ENCODE measurements around the gene MCM7. TPM values are rescaled to one million over a fixed set of nuclear protein-coding genes. Genes with fewer than 3 reads are reported as not detected.
A peak's percentile ranks its signal among the peaks of the same experiment; 100 is the strongest.

The MCM7 gene
- total RNA-seq, 1 donor from 2014 or later: 58.2 TPM

DNA sequence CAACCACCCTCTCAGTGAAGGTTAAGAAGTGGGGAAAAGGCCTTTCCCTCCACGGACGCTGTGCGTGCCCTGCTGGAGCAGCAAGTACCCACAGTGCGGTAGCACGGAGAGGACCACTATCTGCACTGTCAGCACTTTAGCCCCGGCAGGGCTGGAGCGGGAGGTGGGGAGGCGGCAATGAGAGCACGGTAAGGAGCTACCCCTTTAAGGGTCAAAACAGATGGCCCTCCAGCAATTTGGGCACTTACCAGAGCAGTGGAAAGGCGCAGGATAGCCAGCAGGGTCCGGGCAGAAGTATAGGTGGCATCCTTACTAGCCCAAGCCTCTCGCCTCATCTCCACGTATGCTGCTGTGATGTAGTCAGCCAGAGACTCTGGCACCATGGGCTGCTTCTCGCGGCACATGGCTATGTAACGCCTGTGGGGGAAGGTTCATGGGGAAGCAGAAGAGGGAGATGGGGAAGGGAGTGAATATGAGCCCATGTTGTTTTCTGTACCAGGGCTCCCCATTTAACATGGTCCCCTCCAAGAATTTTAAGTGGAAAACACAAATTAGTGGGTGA, 7.2 kb downstream of the MCM7 start:
- DNase-seq (ENCODE audit: low spot score): no peak

DNA sequence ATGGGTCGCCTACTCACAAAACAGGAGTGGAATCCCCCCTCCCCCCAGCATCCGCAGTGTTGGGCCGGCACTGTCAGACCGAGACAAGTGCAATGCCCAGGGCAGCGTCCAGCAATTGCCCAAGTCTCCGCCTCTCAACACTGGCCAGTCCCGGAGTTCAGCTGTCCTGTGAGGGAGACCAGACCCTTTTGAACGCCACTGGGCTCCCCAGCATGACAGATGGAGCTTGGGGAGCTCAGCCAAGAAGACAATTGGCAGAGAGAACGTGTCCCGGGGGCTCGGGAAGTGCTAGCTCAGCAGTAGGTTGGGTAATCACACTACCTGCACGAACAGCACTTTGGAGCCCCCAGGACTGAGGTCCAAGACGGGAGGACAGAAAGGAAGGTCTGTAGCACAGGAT, 7.7 kb downstream of the MCM7 start:
- DNase-seq (ENCODE audit: low spot score): peak; percentile 39

DNA sequence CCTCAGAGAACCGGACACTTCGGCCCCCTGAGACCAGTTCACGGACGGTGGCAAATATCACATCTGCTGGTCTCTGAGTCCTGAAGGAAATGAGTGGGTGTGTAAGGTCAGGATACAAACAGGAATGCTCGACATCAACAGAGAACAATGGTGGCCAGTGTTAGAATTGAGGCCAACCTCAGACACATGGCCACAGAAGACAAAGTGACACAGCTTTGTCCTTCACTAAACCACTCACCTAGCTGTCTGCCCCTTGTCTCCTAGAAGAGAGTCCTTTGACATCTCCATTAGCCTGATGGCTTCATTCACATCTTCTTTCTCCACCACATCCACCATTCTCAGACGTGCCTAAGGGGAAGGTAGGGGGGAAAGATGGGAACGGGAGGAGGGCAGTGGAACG, 8.1 kb downstream of the MCM7 start:
- no peak for DNase-seq (ENCODE audit: low spot score)

DNA sequence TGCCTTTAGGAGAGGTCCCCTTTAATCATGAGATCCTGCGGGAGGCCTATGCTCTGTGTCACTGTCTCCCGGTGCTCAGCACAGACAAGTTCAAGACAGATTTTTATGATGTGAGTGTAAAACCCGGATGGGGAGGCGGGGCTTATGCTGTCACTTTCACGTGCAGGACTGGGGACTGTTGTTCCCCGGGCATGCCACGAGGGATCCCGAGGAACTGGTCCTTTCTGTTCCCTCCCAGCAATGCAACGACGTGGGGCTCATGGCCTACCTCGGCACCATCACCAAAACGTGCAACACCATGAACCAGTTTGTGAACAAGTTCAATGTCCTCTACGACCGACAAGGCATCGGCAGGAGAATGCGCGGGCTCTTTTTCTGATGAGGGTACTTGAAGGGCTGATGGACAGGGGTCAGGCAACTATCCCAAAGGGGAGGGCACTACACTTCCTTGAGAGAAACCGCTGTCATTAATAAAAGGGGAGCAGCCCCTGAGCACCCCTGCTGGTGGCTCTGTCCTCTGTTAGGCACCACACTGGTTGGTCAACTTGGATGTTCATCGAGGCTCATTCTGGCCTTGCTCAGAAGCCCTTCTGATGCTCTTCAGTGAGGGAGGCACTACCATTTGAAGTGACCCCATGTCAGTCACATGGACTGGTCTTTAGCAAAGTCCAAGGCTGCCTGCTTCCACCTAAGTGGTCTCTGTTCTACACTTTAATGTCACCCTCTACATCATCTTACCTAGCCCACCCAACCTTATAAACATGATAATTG, 9.6 kb downstream of the MCM7 start:
- DNase-seq (ENCODE audit: low spot score): no peak

DNA sequence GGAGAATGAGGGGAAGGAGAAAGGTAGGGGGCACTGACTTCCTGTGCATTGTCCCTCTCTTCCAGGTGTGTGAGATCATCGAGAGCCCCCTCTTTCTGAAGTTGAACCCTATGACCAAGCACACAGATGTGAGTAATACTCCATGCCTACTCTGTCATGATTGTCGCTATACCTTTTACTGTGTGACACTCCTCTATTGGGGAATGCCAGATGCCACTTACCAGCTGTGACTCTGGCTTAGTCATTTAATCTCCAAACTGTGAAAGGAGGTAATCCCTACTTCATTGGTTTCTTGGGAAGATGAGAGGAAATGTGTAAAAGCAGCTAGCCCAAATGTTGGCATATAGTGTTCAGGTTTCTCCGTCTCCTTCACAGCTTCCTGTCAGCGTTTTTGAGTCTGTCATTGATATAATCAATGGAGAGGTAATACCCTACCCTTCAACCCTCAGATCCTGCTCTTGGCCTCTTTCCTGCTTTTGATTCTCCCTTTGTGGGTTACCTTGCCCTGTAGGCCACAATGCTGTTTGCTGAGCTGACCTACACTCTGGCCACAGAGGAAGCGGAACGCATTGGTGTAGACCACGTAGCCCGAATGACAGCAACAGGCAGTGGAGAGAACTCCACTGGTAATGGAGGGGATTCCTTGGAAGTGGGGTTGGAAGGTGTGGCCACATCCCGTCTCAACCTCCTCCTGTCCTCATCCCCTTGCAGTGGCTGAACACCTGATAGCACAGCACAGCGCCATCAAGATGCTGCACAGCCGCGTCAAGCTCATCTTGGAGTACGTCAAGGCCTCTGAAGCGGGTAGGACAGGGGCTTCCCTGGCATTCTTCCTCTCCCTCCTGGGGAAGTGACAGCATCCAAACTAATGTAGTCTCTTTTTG, 10.4 kb downstream of the MCM7 start:
- no peak for DNase-seq (ENCODE audit: low spot score)

DNA sequence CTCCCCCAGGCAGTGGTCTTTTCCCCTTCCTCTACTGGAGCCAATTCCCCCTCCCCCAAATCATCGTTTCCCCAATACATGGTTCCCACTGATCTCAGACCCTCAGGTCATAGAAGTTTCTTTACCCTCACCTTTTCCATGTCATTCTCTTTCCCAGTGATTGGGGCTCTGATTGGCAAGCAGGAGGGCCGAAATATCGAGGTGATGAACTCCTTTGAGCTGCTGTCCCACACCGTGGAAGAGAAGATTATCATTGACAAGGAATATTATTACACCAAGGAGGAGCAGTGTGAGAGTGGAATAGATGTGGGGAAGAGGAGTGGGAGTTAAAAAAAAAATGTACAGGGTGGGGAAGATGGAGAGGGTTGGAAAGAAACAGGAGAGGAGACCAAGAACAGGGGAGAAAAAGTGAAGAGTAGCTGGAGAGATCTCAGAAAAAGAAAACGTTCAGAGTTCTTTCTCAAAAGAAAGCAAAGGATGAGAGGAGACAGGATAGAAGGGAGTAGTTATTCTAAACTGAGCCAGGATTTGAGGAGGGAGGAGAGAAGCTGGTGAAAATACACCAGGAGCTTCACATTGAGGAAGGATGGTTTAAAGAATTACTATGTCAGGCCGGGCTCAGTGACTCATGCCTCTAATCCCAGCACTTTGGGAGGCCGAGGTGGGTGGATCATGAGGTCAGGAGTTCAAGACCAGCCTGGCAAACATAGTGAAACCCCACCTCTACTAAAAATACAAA, 11.6 kb downstream of the MCM7 start:
- DNase-seq (ENCODE audit: low spot score): no peak

DNA sequence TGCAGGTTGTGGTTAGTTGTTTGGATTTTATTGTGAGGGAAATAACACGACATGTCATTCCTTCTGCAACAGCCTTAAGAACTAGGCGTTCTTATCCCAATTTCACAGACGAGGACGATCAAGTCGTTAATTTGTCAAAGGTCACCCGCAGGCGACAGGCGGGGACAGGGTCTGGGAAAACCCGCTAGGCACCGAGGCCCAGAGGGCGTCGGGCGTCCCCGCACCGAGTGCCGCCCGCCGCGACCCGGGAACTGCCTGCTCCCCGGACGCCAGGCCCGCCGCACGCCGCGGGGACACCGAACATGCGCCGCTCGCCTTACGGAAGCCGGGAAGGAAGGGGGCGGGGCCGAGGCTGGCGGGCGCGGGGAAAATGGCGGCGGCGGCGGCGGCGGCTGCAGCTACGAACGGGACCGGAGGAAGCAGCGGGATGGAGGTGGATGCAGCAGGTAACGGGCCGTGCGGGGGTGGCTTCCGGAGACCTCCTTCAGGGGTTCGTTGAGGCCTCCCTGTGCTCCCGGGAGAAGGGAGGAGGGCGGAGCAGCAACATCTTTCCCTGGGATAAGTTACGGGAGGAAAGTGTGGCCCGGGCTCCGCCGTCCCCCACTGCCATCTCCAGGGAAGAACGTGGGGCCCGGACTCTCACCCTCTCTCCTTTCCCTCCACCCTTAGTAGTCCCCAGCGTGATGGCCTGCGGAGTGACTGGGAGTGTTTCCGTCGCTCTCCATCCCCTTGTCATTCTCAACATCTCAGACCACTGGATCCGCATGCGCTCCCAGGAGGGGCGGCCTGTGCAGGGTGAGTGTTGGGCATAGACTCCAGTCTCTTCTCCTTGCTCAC, 12.4 kb downstream of the MCM7 start, which contains the start of gene COPS6:
Gene COPS6 (plus strand): TSS at position 349 of the 837 bp plus-strand sequence. CDS start 22 bp downstream, at position 371.
- peak; percentile 83 for DNase-seq (ENCODE audit: low spot score)

DNA sequence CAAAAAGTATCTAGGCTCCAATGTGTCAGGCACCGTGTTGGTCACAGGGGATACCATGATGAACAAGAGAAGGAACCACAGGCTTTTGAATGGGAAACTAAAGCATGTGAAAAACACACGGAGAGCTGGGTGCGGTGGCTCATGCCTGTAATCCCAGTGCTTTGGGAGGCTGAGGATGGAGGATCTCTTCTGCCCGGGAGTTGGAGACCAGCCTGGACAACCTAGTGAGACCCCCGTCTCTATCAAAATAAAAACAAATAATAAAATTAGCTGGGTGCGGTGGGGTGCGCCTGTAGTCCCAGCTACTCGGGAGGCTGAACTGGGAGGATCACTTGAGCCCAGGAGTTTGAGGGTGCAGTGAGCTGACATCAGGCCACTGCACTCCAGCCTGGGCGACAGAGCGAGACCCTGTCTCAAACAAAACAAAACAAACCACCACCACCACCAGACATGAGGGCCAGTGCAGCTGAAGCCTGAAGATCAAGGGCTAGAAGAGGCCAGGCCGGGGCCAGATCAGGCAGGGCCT, 13.0 kb downstream of the MCM7 start:
- no peak for DNase-seq (ENCODE audit: low spot score)

DNA sequence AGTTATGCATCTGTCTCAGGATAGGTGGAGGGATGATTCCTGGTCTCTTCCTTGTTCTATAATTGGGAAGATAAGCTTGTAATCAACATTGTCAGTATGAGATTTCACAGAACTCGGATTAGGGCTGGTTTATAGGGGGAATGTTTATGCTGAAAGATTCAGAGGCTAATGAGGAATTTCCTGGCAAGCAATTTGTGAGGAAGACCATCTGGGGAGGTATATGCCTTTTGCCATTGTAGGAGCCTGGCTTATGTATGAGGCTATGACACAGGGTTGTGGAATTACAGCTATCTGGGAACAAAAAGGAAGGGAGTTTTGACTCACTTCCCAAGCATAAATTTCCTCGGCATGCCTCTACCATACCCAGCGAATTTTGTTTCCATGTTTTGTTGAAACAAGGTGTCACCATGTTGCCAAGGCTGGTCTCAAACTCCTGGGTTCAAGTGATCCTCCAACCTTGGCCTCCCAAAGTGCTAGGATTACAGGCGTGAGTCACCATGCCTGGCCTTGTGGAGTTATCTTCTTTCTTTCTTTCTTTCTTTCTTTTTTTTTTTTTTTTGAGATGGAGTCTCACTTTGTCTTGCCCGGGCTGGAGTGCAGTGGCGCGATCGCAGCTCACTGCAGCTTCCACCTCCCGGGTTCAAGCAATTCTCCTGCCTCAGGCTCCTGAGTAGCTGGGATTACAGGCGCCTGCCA, 14.0 kb downstream of the MCM7 start:
- peak; percentile 66 for DNase-seq (ENCODE audit: low spot score)

DNA sequence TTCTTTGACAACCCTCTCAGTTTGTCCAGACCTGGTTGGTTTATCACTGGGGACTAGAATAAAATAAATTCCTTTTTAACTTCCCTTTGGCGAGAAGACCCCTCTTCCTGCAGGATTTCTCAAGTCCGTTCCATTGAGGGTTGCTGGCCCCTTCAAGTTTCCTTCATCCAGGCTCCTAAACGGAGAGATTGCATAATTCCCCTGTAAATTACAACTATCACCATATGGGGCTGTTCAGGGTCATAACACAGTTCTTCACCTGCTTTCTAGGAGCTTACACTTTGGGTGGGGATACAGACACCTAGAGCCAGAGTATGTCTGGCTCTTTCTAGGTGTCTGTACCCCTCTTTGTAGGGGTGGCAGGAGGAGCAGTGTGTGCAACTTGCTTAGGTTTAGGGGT, 15.7 kb downstream of the MCM7 start:
- no peak for DNase-seq (ENCODE audit: low spot score)

DNA sequence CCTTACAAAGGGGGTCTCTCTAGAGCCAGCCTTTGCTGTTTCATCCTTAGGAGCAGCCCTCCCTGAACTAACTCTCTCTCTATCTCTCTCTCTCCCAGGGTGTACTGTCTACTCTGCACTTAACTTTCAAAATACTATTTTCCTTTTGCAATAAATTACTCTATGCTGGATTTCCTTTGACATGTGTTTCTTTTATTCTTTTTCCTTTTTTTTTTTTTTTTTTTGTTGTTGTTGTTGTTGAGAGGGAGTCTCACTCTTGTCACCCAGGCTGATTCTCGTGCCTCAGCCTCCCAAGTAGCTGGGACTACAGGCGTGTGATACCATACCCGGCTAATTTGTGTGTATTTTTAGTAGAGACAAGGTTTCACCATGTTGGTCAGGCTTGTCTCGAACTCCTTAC, 18.2 kb downstream of the MCM7 start:
- DNase-seq (ENCODE audit: low spot score): no peak

DNA sequence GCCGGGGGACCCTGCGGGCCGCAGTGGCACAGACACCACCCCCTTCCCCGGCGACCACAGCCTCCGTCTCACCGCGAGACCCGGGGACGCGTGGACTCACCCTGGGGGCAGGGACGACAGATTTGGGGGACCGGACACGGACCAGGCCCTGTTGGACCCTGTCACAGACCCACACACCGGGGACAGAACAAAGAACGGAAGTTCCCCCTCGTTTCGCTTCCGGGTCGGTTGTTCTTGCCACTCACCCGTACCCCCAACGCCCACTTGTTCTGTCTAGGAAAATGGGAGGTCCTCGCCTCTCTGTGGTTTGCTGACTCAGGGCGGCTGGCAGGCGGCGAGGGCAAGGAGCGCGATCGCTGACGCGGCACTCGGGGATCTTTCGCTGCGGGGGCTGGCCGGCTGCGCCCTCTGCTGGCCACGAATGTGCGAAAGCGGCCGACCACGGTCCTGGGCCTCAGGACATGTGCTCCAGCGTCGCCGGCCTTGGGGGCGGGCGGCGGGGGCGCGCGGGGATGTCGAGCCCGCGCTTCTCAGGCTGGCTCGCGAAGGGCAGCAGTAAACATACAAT, 19.6 kb downstream of the MCM7 start, which contains the start of gene ZNF3:
Gene ZNF3 (minus strand): TSS at position 189 of the 568 bp plus-strand sequence. CDS start 4,366 bp downstream, outside the sequence.
- DNase-seq (ENCODE audit: low spot score): peak; percentile 98

DNA sequence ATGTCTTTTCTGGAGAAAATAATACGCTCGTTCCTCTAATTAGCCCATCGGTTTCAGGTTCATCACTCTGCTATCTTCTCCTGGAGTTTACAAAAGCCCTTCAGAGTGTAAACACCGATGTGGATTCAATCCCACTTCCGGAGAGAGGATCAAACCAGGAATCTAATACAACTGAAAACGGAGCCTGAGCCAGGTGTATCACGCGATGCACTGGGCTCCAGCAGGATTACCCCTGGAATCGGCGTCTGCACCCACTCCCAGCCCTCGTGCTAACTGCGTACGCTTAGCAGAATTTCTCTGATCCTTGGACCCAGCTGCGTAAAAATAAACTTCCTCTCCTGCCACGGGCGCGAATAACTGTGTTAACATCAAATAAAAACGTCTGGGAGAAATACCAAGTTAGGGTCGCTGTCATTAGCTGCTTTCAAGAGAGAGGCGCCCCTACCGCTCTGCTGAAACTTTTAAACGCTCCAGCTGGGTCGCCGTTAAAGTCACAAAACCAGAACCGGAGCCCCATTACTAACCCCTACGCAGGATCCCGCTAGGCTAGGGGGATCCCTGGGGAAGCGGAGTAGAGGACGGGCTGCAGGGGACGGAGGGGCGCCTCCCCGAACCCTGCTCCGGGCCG, 20.2 kb downstream of the MCM7 start:
- no peak for DNase-seq (ENCODE audit: low spot score)

DNA sequence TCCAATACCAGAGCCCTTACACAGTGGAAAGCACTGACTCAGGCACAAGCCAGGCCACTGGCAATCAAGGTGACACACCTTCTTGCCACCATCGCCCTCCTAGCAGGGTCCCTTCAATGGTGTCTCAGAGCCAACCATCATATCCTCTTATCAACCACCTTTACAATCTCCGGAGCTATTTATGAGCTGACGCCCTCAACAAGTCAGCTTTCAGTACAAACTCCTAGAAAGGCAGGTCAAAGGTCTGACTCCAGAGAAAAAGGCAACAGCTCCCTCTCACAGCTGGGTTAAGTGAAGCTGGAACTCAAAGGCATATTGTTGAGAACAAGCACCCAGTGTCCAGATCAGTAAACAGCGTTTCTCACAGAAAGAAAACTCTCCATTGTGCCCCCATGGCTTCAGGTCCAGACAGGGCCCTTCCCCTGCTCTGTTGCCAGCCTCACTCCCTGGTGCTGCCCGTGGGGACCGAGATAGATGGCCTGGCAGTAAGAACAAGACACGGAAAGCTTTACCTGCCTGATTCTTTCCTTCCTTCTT, 22.1 kb downstream of the MCM7 start:
- no peak for DNase-seq (ENCODE audit: low spot score)

DNA sequence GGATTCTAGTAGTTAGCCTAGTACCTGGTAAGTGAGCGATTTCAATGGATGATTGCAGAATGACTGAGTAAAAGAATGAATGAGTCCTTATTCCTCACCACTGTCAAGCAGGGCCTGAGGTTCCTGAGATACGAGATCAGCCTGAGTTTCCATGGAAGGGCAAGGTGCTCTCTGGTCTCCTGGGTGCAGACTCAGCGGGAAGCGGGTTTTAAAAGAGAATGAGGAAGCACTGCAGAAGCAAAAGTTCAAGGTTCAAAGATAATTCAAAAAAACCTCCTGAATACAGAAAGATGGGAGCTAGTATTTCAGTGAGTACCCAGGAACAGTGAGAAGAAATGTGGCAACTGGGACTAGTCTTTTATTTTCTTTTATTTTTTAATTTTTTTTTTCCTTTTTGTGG, 24.0 kb downstream of the MCM7 start:
- DNase-seq (ENCODE audit: low spot score): no peak

DNA sequence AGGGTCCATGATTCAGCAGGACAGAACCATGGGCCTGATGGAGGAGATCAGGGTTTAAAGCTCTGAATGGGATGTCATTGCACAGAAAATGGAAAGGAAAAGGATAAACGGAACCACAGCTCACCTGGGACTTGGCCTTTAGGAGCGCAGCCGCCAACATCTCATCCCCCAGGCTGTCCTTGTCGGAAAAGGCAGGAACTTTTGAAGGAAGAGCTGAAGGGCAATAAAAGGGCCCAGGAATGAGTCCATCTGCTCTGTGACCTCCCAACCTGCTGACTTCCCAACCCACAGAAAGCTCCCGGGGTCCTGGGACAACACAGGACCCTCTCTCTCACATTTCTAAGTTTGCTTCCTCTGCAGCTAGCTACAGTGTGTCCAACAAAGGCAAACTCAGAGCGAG, 25.8 kb downstream of the MCM7 start:
- no peak for DNase-seq (ENCODE audit: low spot score)

DNA sequence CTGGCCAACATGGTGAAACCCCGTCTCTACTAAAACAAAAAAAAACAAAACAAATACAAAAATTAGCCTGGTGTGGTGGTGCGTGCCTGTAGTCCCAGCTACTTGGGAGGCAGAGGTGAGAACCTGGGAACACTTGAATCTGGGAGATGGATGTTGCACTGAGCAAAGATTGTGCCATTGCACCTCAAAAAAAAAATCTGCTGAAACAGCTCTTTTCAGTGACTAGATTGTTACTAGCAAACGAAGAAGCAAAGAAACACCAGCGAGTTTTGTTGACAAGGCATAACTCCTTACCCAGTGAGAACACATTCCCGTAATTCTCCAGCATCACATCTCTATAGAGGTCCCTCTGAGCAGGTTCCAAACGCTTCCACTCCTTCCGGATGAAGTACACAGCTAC, 26.4 kb downstream of the MCM7 start:
- DNase-seq (ENCODE audit: low spot score): no peak

DNA sequence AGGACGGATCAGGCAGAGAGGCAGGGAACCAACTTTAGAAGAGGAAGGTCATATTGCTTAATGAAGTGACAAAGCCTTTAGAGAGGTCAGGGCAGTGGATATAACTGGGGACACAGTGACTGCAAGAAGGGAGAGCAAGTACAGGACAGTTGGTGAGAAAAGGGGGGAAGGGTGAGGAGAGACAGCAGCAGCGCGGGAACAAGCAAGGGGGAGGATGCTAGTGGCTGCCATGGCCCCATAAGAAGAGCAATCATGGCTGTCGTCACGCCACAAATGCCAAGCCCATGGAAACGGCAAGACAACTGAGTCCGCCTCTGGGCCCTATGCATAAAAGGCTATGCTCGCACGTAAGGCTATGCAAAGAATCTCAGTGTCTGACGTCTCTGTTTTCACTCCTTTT, 28.7 kb downstream of the MCM7 start:
- no peak for DNase-seq (ENCODE audit: low spot score)

All from mucosa of gallbladder (tissue), 1 donor.